ENCODE data around the gene CYP2B6. TPM values are rescaled to one million over a fixed set of nuclear protein-coding genes. Genes with fewer than 3 reads are reported as not detected.
"Not testable (repeated sequence)": the region's sequence is repeated elsewhere in the genome, so short reads cannot be mapped to it uniquely, and the experiment has no call there.

The CYP2B6 gene
- total RNA-seq, 2 experiments from 2014 or later: not detected

GRCh38 chr19:41027273-41027967, 36.3 kb downstream of the CYP2B6 start:
- Mint-ChIP-seq H3K4me3 (no peak overlapping the region), H3K27ac (no peak overlapping the region), H3K27me3 (peaks cover 39% of the 10 kb centered on the region), H3K4me1 (no peaks in the 10 kb centered on the region), H3K9me3 (ENCODE audit: low read depth) (no peaks in the 10 kb centered on the region), H3K36me3 (no peaks in the 10 kb centered on the region)
- ATAC-seq (no peak), DNase-seq (no peak)
- CTCF ChIA-PET: no interaction called here

GRCh38 chr19:41029524-41030432, 38.7 kb downstream of the CYP2B6 start:
- H3K4me1 Mint-ChIP-seq: peaks cover 2% of the 10 kb centered on the region
- H3K4me3 Mint-ChIP-seq: no peak overlapping the region
- no peak for DNase-seq
- H3K36me3 Mint-ChIP-seq: peaks cover 1% of the 10 kb centered on the region
- H3K27ac Mint-ChIP-seq: no peak overlapping the region
- no peak for ATAC-seq
- CTCF ChIA-PET: no interaction called here
- H3K9me3 Mint-ChIP-seq (ENCODE audit: low read depth): no peaks in the 10 kb centered on the region
- H3K27me3 Mint-ChIP-seq: peaks cover 32% of the 10 kb centered on the region

GRCh38 chr19:41030651-41031050, 39.6 kb downstream of the CYP2B6 start:
- H3K4me1 Mint-ChIP-seq: peaks cover 2% of the 10 kb centered on the region
- CTCF ChIA-PET: no interaction called here

DNA sequence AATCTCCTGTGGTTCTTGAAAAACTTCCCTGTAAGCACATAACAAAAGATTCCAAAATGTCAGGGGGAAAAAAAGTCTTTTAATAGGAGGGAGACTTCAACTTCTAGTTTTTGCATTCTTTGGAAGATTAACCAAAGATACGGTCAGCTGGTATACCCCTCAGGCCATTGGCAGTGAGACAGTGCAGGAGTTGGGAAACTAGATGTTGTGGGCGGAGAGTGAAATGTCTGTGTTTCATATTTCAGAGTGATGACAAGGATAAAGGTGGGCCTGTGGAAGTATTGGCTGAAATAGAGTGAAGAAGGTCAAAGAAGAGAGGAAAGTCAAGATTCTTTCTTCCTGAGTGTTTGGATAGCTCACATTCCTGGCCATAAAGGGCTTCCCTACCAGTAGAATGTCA, 40.8 kb downstream of the CYP2B6 start:
- Mint-ChIP-seq H3K9me3 (ENCODE audit: low read depth) (no peaks in the 10 kb centered on the region), H3K27me3 (peaks cover 20% of the 10 kb centered on the region), H3K27ac (no peak overlapping the region), H3K36me3 (peaks cover 1% of the 10 kb centered on the region), H3K4me3 (no peak overlapping the region), H3K4me1 (peaks cover 2% of the 10 kb centered on the region)
- ATAC-seq (no peak), DNase-seq (no peak)
- CTCF ChIA-PET: no interaction called here

More at GRCh38 chr19:41030651-41031050, 39.6 kb downstream of the CYP2B6 start:
- peaks cover 27% of the 10 kb centered on the region for H3K27me3 Mint-ChIP-seq
- ATAC-seq (no peak), DNase-seq (no peak)
- H3K27ac Mint-ChIP-seq: no peak overlapping the region
- H3K36me3 Mint-ChIP-seq: peaks cover 1% of the 10 kb centered on the region
- H3K9me3 Mint-ChIP-seq (ENCODE audit: low read depth): no peaks in the 10 kb centered on the region
- H3K4me3 Mint-ChIP-seq: no peak overlapping the region

DNA sequence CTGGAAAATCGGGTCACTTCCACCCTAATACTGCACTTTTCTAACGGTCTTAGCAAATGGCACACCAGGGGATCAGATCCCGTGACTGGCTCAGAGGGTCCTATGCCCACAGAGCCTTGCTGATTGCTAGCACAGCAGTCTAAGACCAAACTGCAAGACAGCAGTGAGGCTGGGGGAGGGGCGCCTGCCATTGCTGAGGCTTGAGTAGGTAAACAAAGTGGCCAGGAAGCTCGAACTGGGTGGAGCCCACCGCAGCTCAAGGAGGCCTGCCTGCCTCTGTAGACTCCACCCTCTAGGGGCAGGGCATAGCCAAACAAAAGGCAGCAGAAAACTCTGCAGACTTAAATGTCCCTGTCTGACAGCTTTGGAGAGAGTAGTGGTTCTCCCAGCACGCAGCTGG, 42.2 kb downstream of the CYP2B6 start:
- CTCF ChIA-PET; DNase-seq; H3K4me3 Mint-ChIP-seq; ATAC-seq; H3K9me3 Mint-ChIP-seq (ENCODE audit: low read depth); H3K4me1 Mint-ChIP-seq; H3K36me3 Mint-ChIP-seq; H3K27ac Mint-ChIP-seq: not testable (repeated sequence)
- H3K27me3 Mint-ChIP-seq: peaks cover 20% of the 10 kb centered on the region

DNA sequence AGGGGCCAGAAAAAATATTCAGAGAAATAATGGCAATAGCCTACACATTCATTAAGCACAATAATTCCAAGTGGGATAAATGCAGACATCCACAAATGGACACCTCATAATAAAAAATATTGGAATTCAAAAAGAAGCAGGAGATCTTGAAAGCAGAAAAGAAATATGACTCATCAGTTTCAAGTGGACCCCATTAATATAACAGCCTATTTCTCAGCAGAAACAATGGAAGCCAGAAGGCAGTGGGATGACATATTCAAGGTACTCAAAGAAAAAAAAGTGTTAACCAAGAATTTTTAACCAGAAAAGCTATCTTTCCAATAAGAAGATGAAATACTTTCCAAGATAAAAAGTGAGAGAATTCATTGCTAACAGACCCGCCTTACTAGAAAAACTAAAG, 48.7 kb downstream of the CYP2B6 start:
- peaks cover 11% of the 10 kb centered on the region for H3K27me3 Mint-ChIP-seq
- H3K4me3 Mint-ChIP-seq: no peak overlapping the region
- H3K4me1 Mint-ChIP-seq: peaks cover 2% of the 10 kb centered on the region
- no peaks in the 10 kb centered on the region for H3K36me3 Mint-ChIP-seq
- no peak overlapping the region for H3K27ac Mint-ChIP-seq
- DNase-seq (no peak), ATAC-seq (no peak)
- CTCF ChIA-PET: no interaction called here
- no peaks in the 10 kb centered on the region for H3K9me3 Mint-ChIP-seq (ENCODE audit: low read depth)

DNA sequence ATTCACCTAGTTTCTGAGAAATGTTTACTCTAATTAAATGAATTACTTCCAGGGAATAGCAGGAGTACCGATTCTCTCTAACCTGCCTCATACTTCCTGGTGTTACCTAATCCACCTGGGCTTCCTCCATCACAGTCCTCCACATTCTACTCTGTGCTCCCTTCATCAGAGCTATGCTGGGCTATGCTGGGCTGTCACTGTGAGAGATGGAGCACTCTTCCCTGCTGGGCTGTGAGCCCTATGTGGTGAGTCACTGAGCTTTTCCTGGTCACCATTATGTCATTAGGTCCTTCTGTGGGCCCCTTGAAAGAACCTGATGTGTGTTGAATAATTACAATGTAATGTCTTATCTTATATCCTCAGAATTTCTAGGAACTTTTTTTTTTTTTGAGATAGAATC, 54.0 kb downstream of the CYP2B6 start:
- H3K27ac Mint-ChIP-seq; H3K9me3 Mint-ChIP-seq (ENCODE audit: low read depth); H3K27me3 Mint-ChIP-seq; H3K4me3 Mint-ChIP-seq; ATAC-seq; H3K4me1 Mint-ChIP-seq; CTCF ChIA-PET; DNase-seq; H3K36me3 Mint-ChIP-seq: not testable (repeated sequence)

DNA sequence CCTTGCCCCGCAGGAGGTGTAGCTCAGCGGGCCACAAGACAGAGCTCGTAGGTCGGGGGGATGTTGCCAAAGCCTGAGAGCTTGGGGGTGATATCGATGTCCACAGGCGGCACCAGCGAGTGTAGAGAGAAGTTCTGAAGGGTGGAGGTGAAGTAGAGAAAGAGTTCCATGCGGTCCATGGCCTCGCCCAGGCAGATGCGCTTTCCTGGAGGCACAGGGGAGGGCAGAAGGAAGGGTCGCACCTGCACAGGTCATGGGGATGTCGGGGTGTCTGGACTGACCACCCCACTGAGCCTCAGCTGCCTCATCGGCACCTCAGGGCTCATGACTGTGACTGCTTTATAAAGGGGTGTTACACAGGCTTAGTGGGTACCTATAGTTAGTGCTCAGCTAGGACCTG, 59.3 kb downstream of the CYP2B6 start:
- ATAC-seq (no peak), DNase-seq (no peak)
- Mint-ChIP-seq H3K27me3 (peaks cover 25% of the 10 kb centered on the region), H3K4me3 (no peak overlapping the region), H3K36me3 (no peaks in the 10 kb centered on the region), H3K27ac (no peak overlapping the region), H3K9me3 (ENCODE audit: low read depth) (no peaks in the 10 kb centered on the region), H3K4me1 (no peaks in the 10 kb centered on the region)
- CTCF ChIA-PET: no interaction called here

GRCh38 chr19:41052162-41052561, 61.1 kb downstream of the CYP2B6 start:
- H3K9me3 Mint-ChIP-seq (ENCODE audit: low read depth); H3K4me1 Mint-ChIP-seq; DNase-seq; ATAC-seq; H3K27ac Mint-ChIP-seq; CTCF ChIA-PET; H3K36me3 Mint-ChIP-seq; H3K4me3 Mint-ChIP-seq: not testable (repeated sequence)
- H3K27me3 Mint-ChIP-seq: peaks cover 35% of the 10 kb centered on the region

DNA sequence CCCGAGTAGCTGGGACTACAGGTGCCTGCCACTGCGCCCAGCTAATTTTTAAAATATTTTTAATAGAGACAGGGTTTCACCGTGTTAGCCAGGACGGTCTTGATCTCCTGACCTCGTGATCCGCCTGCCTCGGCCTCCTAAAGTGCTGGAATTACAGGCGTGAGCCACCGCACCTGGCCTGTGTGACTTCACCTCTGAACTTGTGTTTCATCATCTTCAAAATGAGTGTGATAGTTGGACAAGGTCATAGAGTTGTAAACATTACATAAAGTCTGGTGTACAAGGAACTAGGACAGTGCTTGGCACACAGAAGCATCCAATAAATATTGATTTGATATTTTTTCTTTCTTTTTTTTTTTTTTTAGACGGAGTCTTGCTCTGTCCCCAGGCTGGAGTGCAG, 62.2 kb downstream of the CYP2B6 start:
- DNase-seq, H3K27ac Mint-ChIP-seq, ATAC-seq: not testable (repeated sequence)

GRCh38 chr19:41064974-41065569, 74.0 kb downstream of the CYP2B6 start:
- Mint-ChIP-seq H3K27ac (no peak overlapping the region), H3K4me1 (no peaks in the 10 kb centered on the region), H3K36me3 (no peaks in the 10 kb centered on the region), H3K27me3 (peaks cover 35% of the 10 kb centered on the region), H3K4me3 (no peak overlapping the region), H3K9me3 (ENCODE audit: low read depth) (no peaks in the 10 kb centered on the region)
- ATAC-seq: no peak
- no peak for DNase-seq
- CTCF ChIA-PET: no interaction called here

More for the DNA sequence above, 62.2 kb downstream of the CYP2B6 start:
- H3K4me1 Mint-ChIP-seq; CTCF ChIA-PET; H3K9me3 Mint-ChIP-seq (ENCODE audit: low read depth); H3K4me3 Mint-ChIP-seq; H3K36me3 Mint-ChIP-seq: not testable (repeated sequence)
- H3K27me3 Mint-ChIP-seq: peaks cover 37% of the 10 kb centered on the region

Data from activated CD8-positive, alpha-beta memory T cell treated with anti-CD3 and anti-CD28 coated beads, Interleukin-2, amount 10 ng/mL, durations not matched to agents 7 days and 5 days (primary cell).